ENCODE results near the gene SP1. TPM values are rescaled to one million over a fixed set of nuclear protein-coding genes. Genes with fewer than 3 reads are reported as not detected.
A peak's percentile ranks its signal among the peaks of the same experiment; 100 is the strongest.

Gene SP1
- total and polyA plus RNA-seq, 9 of the 15 experiments (the other 6 are each of a cell fraction or from before 2014, with no cell fraction given): 8.0 to 65.5 (median 41.6) TPM

DNA sequence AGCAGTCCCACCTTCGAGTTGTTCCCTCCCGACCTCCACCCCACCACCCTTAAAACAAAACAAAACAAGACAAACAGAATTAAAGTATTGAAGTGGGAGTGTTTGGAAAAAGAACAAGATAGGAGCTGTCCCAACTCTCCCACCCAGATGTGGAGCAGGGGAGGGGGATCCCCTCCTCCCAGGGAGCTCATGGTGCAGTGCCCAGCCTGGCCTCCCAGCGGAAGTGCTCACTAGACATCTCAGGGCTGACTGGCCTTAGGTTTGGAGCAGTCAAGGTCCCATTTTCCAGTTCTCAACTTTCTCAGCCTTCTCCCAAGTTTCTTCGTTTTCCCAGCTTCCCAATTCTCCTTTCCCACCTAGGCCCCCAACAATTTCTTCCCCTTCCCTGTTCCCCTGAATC is 46.7 kb upstream of the SP1 start:
- intact Hi-C loops (cut with micrococcal nuclease): no loop called here
- no peak overlapping the region for H3K27ac ChIP-seq (ENCODE audit: extremely low read depth, low read depth, low read length)
- no peaks in the 10 kb centered on the region for H3K27me3 ChIP-seq (ENCODE audit: control insufficient read depth in 2 of 2, insufficient read depth in 2 of 2, low read length in 2 of 2)
- BruUV-seq (replicated peaks): no TSS peak
- H4K20me1 ChIP-seq (replicated peaks; ENCODE audit: control insufficient read depth, insufficient read depth, low read length): no peaks in the 10 kb centered on the region
- no peaks in the 10 kb centered on the region for H3K36me3 ChIP-seq (ENCODE audit: control insufficient read depth, insufficient read depth, low read length)
- FAIRE-seq (no peak), ATAC-seq (no peak), DNase-seq (ENCODE audit: extremely low read depth in 1 of 4, low spot score in 3 of 4) (no peak)
- H3K4me1 ChIP-seq (replicated peaks in 1 of 2; ENCODE audit: control insufficient read depth in 2 of 2, insufficient read depth in 2 of 2, low read length in 2 of 2): peaks cover 11 to 27% of the 10 kb centered on the region in 2 experiments
- ChIA-PET CTCF (ENCODE audit: low intra/inter-chr PET ratio) (no interaction called here), POLR2A (interaction anchor here (0.6 to 2.0 kb wide), 4 partner anchors 9 to 114 kb away, joined by 3 to 12 read pairs (median 4); no protein-coding TSS in a partner anchor)
- H3K4me3 ChIP-seq: no peak overlapping the region
- no peaks in the 10 kb centered on the region for H3K9me1 ChIP-seq (ENCODE audit: control insufficient read depth, insufficient read depth, low read length)
- no peaks in the 10 kb centered on the region for H3K9me3 ChIP-seq (replicated peaks; ENCODE audit: control insufficient read depth, insufficient read depth, low read depth, low read length)
- H3K4me2 ChIP-seq (ENCODE audit: insufficient read depth, low read length): no peak overlapping the region
- WGBS (ENCODE audit: insufficient coverage, low coverage, missing lambda C conversion rate): 63% methylated on average over 3 of the region's 4 CpGs
- in situ Hi-C loops (cut with MboI): no loop called here
- 0 out of 4 replicates have a peak overlapping the region, but pooled peaks of 1 of the 2 experiments have one; percentile 64 for H3K9ac ChIP-seq (ENCODE audit: insufficient read depth in 1 of 2, low read depth in 2 of 2, low read length in 2 of 2)
- no peaks in the 10 kb centered on the region for H3K79me2 ChIP-seq (ENCODE audit: control insufficient read depth, insufficient read depth, low read length)
- H2AFZ ChIP-seq (ENCODE audit: low read depth, low read length): peak overlapping the region; percentile 32; the same call in 1 of the 2 replicates
- TF ChIP-seq NCOR1 (IDR thresholded peaks at IDR 0.05): no peak
- TF ChIP-seq, protein P1, sequence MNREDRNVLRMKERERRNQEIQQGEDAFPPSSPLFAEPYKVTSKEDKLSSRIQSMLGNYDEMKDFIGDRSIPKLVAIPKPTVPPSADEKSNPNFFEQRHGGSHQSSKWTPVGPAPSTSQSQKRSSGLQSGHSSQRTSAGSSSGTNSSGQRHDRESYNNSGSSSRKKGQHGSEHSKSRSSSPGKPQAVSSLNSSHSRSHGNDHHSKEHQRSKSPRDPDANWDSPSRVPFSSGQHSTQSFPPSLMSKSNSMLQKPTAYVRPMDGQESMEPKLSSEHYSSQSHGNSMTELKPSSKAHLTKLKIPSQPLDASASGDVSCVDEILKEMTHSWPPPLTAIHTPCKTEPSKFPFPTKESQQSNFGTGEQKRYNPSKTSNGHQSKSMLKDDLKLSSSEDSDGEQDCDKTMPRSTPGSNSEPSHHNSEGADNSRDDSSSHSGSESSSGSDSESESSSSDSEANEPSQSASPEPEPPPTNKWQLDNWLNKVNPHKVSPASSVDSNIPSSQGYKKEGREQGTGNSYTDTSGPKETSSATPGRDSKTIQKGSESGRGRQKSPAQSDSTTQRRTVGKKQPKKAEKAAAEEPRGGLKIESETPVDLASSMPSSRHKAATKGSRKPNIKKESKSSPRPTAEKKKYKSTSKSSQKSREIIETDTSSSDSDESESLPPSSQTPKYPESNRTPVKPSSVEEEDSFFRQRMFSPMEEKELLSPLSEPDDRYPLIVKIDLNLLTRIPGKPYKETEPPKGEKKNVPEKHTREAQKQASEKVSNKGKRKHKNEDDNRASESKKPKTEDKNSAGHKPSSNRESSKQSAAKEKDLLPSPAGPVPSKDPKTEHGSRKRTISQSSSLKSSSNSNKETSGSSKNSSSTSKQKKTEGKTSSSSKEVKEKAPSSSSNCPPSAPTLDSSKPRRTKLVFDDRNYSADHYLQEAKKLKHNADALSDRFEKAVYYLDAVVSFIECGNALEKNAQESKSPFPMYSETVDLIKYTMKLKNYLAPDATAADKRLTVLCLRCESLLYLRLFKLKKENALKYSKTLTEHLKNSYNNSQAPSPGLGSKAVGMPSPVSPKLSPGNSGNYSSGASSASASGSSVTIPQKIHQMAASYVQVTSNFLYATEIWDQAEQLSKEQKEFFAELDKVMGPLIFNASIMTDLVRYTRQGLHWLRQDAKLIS (CRISPR knock-in tag; IDR thresholded peaks at IDR 0.05): no peak
- TF ChIP-seq, protein P2, sequence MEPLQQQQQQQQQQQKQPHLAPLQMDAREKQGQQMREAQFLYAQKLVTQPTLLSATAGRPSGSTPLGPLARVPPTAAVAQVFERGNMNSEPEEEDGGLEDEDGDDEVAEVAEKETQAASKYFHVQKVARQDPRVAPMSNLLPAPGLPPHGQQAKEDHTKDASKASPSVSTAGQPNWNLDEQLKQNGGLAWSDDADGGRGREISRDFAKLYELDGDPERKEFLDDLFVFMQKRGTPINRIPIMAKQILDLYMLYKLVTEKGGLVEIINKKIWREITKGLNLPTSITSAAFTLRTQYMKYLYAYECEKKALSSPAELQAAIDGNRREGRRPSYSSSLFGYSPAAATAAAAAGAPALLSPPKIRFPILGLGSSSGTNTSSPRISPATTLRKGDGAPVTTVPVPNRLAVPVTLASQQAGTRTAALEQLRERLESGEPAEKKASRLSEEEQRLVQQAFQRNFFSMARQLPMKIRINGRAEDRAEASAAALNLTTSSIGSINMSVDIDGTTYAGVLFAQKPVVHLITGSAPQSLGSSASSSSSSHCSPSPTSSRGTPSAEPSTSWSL (CRISPR knock-in tag; IDR thresholded peaks at IDR 0.05; ENCODE audit: borderline replicate concordance): no peak
- TF ChIP-seq ZNF324 (CRISPR knock-in tag; IDR thresholded peaks at IDR 0.05): no peak
- TF ChIP-seq, protein P3, sequence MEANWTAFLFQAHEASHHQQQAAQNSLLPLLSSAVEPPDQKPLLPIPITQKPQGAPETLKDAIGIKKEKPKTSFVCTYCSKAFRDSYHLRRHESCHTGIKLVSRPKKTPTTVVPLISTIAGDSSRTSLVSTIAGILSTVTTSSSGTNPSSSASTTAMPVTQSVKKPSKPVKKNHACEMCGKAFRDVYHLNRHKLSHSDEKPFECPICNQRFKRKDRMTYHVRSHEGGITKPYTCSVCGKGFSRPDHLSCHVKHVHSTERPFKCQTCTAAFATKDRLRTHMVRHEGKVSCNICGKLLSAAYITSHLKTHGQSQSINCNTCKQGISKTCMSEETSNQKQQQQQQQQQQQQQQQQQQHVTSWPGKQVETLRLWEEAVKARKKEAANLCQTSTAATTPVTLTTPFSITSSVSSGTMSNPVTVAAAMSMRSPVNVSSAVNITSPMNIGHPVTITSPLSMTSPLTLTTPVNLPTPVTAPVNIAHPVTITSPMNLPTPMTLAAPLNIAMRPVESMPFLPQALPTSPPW (CRISPR knock-in tag; IDR thresholded peaks at IDR 0.05): no peak
- TF ChIP-seq, protein P4, sequence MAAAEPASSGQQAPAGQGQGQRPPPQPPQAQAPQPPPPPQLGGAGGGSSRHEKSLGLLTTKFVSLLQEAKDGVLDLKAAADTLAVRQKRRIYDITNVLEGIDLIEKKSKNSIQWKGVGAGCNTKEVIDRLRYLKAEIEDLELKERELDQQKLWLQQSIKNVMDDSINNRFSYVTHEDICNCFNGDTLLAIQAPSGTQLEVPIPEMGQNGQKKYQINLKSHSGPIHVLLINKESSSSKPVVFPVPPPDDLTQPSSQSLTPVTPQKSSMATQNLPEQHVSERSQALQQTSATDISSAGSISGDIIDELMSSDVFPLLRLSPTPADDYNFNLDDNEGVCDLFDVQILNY (CRISPR knock-in tag; IDR thresholded peaks at IDR 0.05): no peak
- no peak for TF ChIP-seq ETV5 (CRISPR knock-in tag; IDR thresholded peaks at IDR 0.05; ENCODE audit: low read depth)
- no peak for TF ChIP-seq U2AF1 (optimal IDR thresholded peaks at IDR 0.05; ENCODE audit: low read depth, low read length)
- TF ChIP-seq, protein P5, sequence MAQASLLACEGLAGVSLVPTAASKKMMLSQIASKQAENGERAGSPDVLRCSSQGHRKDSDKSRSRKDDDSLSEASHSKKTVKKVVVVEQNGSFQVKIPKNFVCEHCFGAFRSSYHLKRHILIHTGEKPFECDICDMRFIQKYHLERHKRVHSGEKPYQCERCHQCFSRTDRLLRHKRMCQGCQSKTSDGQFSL (CRISPR knock-in tag; IDR thresholded peaks at IDR 0.05): no peak
- TF ChIP-seq, protein P5 (tag; IDR thresholded peaks at IDR 0.05): no peak
- TF ChIP-seq KDM5B (IDR thresholded peaks at IDR 0.05; ENCODE audit: insufficient replicate concordance, low read depth, low read length): no peak
- TF ChIP-seq ZBTB7A (IDR thresholded peaks at IDR 0.05; ENCODE audit: borderline replicate concordance, control insufficient read depth, low read depth, low read length): no peak
